Measurements from ENCODE around the gene FBXW5.

The FBXW5 gene

DNA sequence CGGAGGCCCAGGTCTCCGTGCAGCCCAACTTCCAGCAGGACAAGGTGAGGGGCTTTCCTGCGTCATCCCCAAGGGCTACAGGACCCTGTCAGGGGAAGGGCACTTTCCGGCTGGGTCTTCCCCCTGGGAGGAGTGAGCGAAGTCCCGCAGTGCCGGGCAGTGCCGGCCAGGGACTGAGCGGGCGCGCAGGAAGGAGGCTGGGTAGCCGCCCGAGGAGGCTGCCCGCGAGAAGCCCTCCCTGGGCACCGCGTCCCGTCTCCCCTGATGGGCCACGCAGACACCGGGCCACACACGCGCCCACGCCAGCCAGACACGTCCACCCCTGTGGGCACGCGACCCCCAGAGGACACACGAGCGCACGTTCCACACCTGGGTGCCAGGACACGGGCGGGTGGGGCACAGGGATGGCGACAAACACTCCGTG lies 33.1 kb upstream of the FBXW5 start:
- no peak for DNase-seq (ENCODE audit: low spot score)

DNA sequence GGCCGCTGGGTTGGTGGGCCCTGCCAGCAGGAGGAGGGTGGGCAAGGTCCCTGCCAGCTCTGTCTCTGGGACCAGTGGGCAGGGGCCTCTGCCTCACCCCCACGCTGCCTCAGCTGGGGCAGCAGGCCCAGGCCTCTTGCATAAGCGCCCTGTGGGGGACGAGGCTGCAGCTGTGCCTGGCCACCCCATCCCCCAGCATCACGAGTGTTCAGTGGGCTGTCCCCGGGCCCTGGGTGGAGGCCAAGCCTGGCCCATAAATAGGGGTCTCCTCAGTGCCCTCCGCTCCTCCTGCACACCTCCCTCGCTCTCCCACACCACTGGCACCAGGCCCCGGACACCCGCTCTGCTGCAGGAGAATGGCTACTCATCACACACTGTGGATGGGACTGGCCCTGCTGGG lies 32.7 kb upstream of the FBXW5 start, which contains the start of gene PTGDS:
PTGDS (plus strand) TSS at position 282 of the 400 bp plus-strand sequence; CDS start at position 357, 75 bp downstream.
- no peak for DNase-seq (ENCODE audit: low spot score)

DNA sequence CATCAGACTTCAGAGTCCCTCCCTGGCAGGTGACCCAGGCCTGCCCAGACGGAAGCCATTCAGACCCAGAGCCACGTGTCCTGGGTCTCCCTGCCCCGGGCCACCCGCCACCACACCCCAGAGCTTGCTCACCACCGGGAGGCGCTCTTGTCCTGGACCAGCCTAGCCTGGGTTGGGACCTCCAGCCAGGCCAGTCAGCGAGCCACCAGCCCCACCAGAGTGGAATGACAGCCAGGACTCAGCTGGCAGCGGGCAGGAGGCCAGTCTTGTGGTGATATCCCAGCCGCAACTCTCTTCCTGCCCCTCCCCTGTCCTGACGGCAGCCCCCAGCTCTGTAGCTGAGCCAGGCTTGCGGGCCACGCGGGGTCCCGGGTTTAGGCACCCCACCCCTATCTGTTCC lies 31.1 kb upstream of the FBXW5 start:
- DNase-seq (ENCODE audit: low spot score): no peak

DNA sequence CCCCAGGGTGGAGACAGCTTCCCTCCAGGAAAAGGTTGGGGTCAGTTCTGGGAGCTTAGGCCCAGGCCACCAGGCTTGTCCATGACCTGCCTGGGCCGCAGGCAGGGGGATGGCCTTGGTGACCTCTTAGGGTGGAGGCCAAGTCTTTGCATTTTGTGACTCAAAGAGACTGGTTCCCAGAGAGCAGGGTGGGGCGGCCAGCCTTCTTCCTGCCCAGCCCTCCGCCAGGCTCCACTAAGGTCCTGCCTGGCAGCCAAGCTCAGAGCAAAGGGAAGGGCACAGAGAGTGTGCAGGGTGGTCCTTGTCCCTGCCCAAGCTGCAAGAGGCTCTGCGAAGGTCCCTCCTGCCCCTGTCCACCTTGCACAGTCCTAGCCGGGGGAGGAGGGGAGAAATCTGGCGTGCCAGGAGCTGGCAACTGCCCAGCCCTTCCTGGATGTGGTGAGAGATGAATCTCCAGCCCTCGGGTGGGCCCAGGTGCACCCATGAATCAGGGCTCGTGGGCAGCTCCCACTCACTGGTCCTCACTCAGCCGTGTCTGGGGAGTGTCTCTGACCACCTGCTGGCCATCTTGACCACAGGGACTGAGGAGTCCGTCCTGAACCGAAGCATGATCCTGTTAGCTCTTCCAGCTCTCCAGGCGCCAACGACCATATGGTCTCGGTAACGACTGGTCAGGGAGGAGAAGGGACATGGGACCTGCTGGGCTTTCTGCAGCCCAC lies 30.4 kb upstream of the FBXW5 start:
- no peak for DNase-seq (ENCODE audit: low spot score)

DNA sequence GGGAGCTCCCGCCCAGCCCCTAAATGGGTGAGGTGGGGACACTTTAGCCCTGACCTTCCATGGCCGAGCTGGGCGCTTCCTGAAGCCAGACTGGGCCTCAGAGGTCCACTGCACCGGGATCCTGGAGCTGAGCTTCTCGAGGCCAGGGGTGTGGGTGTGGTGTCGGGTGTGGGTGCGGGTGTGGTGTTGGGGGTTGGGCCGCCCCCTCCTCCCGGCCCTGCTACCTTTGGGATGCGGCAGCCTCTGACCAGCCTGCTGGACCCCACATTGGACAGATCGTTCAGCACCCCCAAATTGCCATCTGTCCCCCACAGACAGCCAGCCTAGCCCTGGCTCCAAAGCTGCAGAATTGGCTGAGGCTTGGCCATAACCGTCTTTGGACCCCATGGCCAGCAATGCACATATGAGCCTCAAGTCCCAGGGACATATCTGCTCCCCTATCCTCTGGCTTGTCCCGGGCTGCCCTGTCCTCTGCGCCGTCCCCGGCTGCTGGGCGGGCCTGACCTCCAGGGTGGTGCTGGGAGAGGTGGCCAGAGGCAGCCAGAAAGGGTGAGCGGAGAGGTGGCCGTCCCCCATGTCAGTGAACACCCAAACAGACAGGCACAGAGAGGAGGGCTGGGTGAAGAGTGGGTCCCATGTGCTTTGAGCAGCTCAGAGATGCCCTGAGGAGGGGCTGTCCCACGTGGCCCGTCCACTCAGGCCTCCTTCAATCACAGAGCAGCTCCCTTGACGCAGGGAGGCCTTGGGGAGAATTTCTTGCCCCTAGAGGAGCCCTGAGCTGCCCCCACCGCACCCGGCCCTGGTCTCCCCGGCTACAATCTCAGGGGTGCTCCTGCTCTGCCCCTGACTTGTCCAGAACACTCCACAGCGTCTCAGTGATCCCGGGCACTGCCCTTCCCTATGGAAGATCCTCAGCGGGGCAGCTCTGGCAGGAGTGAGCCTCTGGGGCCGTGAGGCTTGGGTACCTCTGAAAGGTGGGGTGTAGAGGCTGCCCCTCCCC lies 29.4 kb upstream of the FBXW5 start:
- no peak for DNase-seq (ENCODE audit: low spot score)

DNA sequence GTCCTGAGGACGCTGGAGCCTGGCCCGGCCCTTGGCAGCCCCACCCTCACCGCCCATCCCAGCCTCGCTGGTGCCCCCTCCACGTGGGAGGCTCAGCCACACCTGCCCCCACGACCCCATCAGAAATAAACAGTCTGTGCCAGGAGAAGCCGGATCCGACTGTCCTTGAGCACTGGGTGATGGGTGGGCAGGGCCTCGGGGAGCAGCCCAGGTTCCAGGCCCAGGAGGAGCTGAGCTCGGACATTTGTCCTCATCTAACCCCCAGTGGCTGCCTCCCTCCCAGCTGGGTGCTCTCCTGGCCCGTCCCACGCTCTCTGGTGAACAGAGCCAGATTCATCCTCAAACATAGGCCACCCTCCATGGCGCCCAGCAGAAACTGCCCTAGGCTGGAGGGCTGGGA lies 28.2 kb upstream of the FBXW5 start:
- no peak for DNase-seq (ENCODE audit: low spot score)

DNA sequence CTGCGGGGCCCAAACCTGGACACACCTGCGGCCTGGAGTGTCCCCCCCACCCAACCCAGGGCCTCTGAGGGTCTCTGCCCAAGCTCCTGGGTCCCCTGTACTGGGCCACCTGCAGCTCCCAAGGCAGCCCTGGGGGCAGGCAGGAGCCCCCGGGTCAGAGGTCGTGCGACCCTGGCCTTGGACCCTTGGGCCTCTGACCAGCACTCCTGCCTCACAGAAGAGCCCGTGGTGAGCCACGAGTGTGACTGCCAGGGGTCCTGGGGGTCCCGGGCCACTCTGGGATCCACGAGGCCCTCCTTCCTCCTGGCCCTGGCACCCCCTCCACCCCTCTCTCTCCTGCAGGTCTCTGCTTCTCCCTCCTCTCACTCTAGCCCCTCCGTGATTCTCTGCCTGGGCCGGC lies 27.8 kb upstream of the FBXW5 start:
- DNase-seq (ENCODE audit: low spot score): no peak

DNA sequence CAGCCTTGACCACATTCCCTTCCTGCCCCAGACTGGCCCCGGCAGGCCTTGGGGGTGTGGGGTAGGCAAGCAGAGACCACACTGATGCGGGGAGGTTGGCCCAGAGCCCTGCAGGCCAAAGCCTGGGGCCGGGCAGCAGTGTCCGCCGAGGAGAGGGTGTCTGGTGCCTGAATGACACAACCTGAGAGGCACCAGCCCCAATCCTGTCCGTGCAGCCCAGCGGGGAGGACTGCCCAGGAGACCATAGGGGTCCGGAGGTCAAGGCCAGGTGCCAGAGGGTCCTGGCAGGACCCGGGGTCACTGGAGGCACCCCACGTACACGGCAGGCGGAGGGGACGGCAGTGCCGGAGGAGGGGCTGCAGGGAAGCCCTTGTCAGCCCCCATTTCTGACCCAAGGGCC lies 27.2 kb upstream of the FBXW5 start:
- no peak for DNase-seq (ENCODE audit: low spot score)

DNA sequence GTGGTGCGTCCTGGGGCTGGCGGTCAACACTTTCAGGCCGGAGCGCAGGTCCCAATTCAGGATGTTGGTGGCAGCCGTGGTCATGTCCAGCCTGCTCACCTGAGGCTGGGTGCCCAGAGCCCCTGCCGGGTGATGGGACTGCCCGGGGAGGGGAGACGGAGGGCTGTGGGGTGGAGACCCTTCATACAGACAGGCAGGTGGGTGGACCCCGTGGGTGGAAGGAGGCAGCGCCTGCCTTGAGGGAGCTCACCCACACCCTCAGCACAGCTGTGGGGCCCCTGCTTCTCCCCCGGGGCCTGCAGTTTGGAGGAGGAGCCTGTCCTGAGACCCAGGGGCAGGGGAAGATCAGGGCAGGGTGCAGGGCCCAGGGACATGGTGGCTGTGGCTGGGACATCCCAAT lies 25.8 kb upstream of the FBXW5 start:
- no peak for DNase-seq (ENCODE audit: low spot score)

DNA sequence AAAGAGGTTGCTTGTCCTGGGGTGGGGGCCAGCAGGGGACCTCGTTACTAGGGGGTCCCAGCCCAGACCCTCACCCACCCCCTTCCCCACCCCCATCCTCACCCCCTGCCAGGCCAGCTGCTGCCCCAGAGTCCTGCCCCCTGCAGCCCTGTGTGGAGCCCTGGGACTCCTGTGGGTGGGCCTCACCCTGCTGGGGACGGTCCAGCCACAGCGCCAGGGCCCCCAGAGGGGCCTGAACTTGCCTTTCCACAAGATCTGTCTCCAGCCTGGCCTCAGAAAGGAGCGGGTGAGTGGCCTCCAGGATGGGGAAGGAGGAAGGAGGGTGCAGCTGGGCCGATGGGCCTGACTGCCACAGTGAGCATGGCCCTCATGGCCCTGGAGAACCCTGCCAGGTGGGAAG lies 25.2 kb upstream of the FBXW5 start:
- DNase-seq (ENCODE audit: low spot score): no peak

DNA sequence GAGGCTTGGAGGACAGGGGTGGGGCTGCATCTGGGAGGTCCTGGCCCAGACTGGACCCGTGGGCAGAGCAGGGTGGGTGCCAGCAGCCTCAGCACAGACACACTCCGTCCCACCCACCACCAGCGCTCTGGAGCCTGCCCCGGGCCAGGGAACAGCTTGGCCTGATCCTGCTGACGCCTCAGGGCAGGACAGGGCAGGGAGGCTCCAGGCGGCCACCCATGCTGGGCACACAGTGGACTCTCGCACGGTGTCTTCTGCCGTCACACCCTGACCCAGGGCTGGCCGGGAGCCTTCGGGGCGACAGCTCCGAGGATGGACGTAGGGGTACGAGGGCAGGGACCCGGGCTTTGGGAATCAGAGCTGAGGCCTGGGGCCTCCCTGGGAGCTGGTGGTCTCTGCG lies 24.6 kb upstream of the FBXW5 start:
- no peak for DNase-seq (ENCODE audit: low spot score)

DNA sequence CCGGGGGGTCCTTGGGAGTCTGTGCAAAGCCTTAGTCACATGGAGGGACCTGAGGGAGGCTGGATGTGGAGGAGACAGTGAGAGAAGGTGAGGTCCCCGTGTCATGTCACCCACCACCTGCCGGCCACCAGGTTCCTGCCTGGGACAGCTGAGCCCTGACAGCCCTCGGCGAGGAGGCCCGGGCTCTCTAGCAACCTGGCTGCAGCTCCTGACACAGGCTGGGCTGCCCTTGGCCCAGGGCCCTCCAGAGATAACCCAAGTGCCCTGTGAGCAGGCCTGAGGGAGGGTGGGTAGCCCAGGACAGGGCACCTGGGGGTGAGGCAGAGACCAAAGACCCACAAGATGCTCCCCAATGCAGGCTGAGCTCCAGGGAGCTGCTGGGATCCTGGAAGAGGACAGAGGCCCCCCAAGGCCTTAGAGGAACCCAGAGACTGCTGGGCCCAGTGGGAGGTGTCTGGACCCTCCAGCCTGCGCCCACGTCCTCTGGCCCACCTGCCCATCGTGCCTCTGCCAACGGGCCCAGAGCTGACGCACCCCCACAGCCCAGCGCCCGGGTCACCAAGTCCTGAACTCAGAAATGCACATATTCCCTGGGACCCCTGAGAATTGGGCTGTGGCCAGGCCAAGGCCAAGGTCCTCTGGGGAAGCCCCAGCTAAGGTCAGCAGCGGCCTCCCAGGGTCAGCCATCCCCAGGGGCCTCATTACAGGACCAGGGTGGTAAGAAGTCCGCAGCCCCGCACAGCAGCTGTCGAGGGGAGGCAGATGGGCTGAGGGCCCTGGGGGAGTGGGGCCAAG lies 24.0 kb upstream of the FBXW5 start:
- DNase-seq (ENCODE audit: low spot score): no peak

DNA sequence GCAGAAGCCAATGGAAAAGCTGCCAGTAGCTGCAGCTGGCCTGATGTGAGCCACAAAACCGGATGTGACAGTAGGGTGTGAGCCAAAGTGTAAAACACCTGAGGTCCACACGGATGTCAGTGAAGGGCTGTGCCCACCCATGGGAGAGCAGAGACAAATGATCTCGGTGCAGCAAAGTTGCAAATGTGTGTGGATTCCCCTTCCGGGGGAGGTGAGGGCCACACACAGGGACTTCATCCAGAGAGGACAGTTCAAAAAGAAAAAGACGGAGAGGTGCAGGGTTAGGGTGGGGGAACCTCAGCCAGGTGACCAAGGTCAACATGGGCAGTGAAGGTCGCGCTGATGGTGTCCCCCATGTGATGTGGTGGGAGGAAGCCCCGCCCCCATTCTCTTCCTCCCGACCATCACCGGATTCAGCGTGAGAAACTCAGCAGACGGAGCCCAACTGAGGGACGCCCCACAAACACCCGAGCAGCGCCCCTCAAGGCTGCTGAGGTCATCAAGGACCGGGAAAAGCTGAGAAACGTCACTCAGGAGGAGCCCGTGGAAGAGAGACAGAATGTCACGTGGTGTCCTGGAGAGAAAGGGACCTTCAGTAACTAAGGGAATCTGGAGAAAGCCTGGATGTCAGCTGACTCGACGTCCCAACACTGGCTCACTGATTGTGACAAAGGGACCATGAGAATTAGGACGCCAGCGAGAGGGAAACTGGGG lies 21.4 kb upstream of the FBXW5 start:
- no peak for DNase-seq (ENCODE audit: low spot score)

DNA sequence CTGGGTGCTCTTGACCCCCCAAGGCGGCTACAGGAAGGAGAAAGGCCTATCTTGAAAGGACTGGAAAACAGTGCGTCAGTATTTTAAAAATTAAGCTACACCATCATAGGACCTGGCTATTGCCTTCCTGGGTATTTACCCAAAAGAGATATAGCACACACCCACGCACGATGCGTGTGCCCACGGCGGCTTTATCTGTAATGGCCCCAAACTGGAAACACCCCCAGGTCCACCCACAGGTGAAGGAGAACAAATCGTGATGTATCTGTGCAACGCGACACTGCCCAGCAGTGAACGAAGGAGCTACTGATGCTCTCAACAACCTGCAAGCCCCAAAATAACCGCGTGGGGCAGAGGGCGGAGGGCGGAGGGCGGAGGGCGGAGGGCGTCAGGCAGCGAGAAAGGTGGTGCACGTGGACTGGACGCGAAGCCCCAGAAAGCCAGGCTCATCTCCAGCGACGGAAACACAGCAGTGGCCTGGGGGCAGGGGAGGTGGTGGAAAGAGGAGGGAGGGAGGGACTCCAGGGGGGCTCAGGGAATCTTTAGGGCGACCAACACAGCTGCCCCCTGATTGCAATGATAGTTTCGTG lies 20.4 kb upstream of the FBXW5 start:
- DNase-seq (ENCODE audit: low spot score): no peak

DNA sequence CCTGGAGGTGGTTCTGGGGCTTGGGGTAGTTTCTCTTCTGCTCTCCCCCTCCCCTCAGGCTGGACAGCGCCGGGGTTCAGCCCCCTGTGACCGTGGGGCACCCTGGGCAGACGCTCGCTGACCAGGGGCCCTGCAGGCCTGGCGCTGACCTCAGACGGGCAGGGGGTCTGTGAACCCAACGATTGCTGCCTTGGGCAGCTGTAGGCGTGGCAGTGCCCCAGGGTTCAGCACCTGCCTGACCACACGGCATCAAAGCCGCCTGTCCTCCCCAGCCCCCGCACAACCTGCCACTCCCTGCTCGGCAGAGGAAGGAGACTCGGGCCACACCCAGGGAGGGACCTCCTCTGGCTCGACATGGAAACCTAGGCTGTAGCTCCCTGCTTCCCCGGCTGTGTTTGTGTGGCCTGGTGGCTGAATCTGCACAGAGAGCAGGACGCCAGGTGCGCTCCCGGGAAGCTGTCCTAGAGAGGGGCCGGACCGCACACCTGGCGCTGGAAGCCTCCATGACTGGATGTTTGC lies 19.7 kb upstream of the FBXW5 start:
- no peak for DNase-seq (ENCODE audit: low spot score)

DNA sequence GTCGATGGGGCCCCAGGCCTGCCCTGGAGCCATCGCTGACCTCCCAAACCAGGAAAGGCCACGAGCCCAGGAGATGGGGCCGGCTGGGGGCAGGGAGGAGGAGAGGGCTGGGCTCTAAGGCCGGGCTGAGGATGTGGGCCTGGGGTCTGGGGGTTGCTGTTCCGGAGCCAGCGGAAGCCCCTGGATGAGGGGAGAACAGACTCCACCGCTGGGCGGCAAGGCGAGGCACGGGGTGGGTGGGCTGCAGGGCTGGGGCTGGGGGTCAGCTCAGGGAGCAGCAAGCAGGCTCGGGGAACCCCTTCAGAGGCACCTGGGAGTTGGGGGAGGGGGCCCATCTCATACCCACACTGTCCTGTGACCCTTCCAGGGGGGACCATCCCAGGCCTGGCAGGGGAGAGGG lies 19.2 kb upstream of the FBXW5 start:
- DNase-seq (ENCODE audit: low spot score): no peak

DNA sequence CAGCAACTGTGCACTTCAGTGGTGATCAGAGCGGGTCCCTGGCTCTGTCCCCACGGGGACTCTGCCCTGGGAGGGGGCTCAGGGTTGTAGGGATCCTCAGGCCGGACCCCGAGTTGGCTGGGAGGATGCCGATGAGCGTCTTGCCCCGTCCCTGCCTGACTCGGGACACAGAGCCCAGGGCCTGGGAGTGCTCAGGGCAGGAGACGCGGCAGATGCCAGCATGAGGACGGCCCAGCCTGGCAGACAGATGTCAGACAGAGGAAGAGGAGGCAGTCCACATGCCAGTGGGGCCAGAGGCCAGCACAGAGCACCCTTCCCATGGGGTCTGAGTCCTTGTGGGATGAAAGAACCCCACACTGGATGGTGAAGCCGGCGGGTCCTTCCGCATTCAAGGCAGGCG lies 18.8 kb upstream of the FBXW5 start:
- DNase-seq (ENCODE audit: low spot score): no peak

DNA sequence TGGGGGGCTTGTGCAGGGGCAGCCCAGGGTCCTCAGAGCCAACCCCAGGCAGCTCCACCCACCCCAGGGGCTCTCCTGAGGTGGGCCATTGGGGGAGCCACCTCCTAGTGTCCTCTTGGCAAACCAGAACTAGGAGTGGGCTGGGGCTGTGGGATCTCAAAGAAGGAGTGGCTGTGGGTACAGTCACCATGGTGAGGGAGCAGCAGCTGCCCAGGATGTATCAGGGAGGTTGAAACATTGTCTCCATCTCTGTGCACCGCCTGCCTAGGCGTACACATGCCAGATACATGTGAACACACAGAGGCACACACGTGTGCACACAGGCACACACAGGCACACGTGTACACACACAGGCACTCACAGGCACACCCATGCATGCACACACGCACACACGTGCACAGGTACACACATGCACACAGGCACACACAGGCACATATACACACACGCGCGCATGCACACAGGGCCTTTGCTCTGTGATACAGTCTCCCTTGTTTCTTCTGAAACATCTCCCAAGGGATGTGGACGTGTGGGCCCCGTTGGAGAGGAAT lies 18.2 kb upstream of the FBXW5 start:
- no peak for DNase-seq (ENCODE audit: low spot score)

DNA sequence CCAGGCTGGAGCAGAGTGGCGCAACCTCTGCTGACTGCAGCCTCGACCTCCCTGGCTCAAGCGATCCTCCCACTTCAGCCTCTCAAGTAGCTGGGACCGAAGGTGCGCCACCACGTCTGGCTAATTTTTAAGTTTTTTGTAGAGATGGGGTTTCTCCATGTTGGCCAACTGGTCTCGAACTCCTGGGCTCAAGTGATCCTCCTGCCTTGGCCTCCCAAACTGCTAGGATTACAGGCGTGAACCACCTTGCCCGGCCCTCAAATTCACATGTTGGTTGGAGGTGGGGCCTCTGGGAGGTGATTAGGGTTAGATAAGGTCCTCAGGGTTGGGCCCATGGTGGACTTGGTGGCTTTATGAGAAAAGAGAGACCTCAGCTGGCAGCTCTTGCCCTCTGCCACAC lies 17.6 kb upstream of the FBXW5 start:
- no peak for DNase-seq (ENCODE audit: low spot score)

DNA sequence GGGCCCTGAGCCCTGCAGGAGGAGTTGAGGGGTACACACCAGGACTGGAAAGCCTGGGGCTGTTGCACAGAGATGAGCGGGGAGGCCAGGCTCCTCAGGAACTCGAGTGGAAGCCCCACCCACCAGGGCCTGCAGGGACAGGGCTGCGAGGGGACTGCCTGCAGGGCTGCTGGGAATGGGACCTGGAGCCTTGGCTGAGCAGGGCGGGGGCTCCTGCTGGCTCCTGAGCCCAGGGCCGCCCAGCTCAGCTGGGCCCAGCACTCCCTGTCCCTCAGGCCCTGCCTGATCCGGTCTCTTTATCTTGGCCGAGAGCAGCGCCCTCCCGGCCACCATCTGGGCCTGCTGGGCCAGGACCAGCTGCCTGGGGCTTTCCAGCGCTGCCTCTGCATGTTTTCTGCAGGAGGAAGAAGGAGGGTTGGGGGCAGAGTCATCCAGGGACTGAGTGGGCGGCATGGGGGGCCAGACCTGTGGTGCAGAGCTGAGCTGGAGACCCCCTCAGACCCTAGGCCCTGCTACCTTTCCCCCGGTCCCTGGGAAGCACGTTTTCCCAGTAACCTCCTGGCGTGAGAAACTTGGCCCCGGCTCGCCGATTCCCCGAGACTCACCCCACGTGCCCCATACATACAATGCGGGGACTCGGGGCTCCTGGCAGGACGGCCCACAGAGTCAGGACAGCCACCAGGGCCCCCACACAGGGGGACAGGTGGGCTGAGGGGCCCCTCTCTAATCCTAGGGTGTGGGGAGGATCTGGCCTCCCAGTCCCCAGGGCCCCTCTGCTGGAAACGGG lies 16.9 kb upstream of the FBXW5 start:
- no peak for DNase-seq (ENCODE audit: low spot score)

Measured in germinal center (tissue), 1 donor.